Body of pancreas (tissue), 4 donors: ENCODE data around the gene KCND1. TPM values are rescaled to one million over a fixed set of nuclear protein-coding genes. Genes with fewer than 3 reads are reported as not detected.

Source experiments
- ATAC-seq: fragments of 150-250 bp; one replicate; pipeline ENCODE4 v1.9.1; 2016
- DNase-seq, 4 donors: peaks; one replicate each; pipeline ENCODE4 v3.0.0-alpha.2; 2019
- H3K27ac ChIP-seq, 4 donors: fragments of 200-600 bp; sonication (generic); 1 replicate in 3 of 4; 2 replicates in 1 of 4; pipeline versions ENCODE4 v1.5.1 to v1.6.1; 2016 to 2019; ENCODE audit warnings: mild to moderate bottlenecking in 1 of 4, mixed read lengths in 1 of 4, moderate library complexity in 1 of 4
- H3K27me3 ChIP-seq, 2 donors: fragments of 200-600 bp; sonication (generic); one replicate each; pipeline ENCODE4 v1.6.0; 2016; ENCODE audit warnings: mild to moderate bottlenecking in 1 of 2
- H3K36me3 ChIP-seq, 2 donors: fragments of 200-600 bp; sonication (generic); replicated peaks in 1 of 2; 2 replicates each; pipeline ENCODE4 v1.5.1; 2016; ENCODE audit warnings: low read depth in 2 of 2; ENCODE audit not compliant: insufficient read depth in 1 of 2
- H3K4me1 ChIP-seq: fragments of 200-600 bp; sonication (generic); one replicate; pipeline ENCODE4 v1.6.0; 2016
- H3K4me3 ChIP-seq, 2 donors: fragments of 200-600 bp; sonication (generic); 1 replicate in 1 of 2; 2 replicates in 1 of 2; pipeline ENCODE4 v1.5.1; 2016 to 2019
- H3K9me3 ChIP-seq, 3 donors: fragments of 200-600 bp; sonication (generic); 1 replicate in 2 of 3; 2 replicates in 1 of 3; pipeline ENCODE4 v1.5.1; 2016
- CTCF ChIP-seq, 7 experiments: fragments of 450-650 bp in 4 of 7; fragments of 200-600 bp in 3 of 7; sonication (generic) in 3 of 7; IDR thresholded peaks; one replicate each; pipeline ENCODE4 v1.5.1; 2016 to 2019; ENCODE audit warnings: antibody characterized with exemption in 7 of 7
- POLR2A ChIP-seq, 3 donors: fragments of 450-650 bp; IDR thresholded peaks; one replicate each; pipeline ENCODE4 v1.6.1; 2016; ENCODE audit warnings: antibody characterized with exemption in 3 of 3, mild to moderate bottlenecking in 2 of 3
- WGBS, 2 donors: methylation state at CpG; one replicate each; pipeline ENCODE4 v1.1.5; 2017; 5-methylcytosine and 5-hydroxymethylcytosine counted together
- intact Hi-C: fragments of 100-400 bp; cut with DNase I; formaldehyde crosslinking; loops from one replicate; pipeline ENCODE4 v1.15.1; 2023
- total RNA-seq, 2 donors: library from RNA; depleted of rRNA; stranded (reverse); fragments of >200 nt; gene quantifications; one replicate each; pipeline ENCODE4 v1.1.0, GENCODE V29; 2016

Gene KCND1
- total RNA-seq, 2 donors from 2014 or later, result 0.52 to 1.3 TPM

DNA sequence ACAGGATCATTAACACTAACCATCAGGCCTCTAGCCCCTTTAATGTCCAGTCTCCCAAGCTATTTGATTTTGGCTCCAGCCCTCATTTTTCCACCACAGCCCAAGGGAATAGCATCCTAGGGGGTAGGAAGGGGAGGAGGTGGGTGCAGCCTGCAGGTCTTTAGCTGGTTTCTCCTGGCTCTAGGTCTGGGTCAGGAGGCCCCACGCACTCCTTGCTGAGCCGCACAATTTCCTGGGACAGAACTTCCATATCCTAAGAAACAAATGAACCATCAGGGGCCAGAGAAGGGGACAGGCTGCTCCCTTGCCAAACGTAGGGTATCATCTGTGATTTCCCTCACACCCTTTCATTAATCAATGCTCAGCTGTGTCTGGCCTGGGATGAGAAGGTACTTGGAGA lies 2.4 kb upstream of the KCND1 start:
- no peaks in the 10 kb centered on the region for H3K9me3 ChIP-seq
- intact Hi-C loops, result no loop called here
- TF ChIP-seq POLR2A (IDR thresholded peaks at IDR 0.05), result no peak
- TF ChIP-seq CTCF (IDR thresholded peaks at IDR 0.05), result no peak
- H3K4me3 ChIP-seq, result no peak overlapping the region
- no peak for ATAC-seq
- DNase-seq, result no peak
- WGBS, 2 donors, result 67 to 90% methylated on average over 1 to 2 of the region's 3 CpGs
- H3K27ac ChIP-seq, result no peak overlapping the region
- H3K36me3 ChIP-seq, result no peaks in the 10 kb centered on the region
- H3K27me3 ChIP-seq, result no peaks in the 10 kb centered on the region
- peaks cover 12% of the 10 kb centered on the region for H3K4me1 ChIP-seq

- Histone ChIP-seq H3K4me3 (no peak overlapping the region), H3K27me3 (no peaks in the 10 kb centered on the region), H3K27ac (peak overlapping the region in 1 of 4 donors; percentile 17), H3K36me3 (no peaks in the 10 kb centered on the region), H3K4me1 (peaks cover 12% of the 10 kb centered on the region), H3K9me3 (no peaks in the 10 kb centered on the region)
- intact Hi-C loops, result no loop called here
- 17 to 40% methylated on average over 5 to 11 of the region's 13 CpGs for WGBS, 2 donors
- DNase-seq, result peak; percentile 33 to 62 (median 48)
- TF ChIP-seq CTCF (IDR thresholded peaks at IDR 0.05), result peak; percentile 9 to 44 (median 33)
- TF ChIP-seq POLR2A (IDR thresholded peaks at IDR 0.05), result no peak
- ATAC-seq, result peak; percentile 42
These were observed 848 bp upstream of the KCND1 start for GRCh38 chrX:48972220-48973164.

GRCh38 chrX:48969471-48969870 lies 2.2 kb downstream of the KCND1 start:
- DNase-seq (no peak), ATAC-seq (no peak)
- no peaks in the 10 kb centered on the region for H3K9me3 ChIP-seq
- TF ChIP-seq CTCF (IDR thresholded peaks at IDR 0.05) (no peak), POLR2A (IDR thresholded peaks at IDR 0.05) (no peak)
- H3K27me3 ChIP-seq, result no peaks in the 10 kb centered on the region
- H3K4me3 ChIP-seq, result no peak overlapping the region
- H3K27ac ChIP-seq, result no peak overlapping the region
- intact Hi-C loops, result no loop called here
- H3K36me3 ChIP-seq, result no peaks in the 10 kb centered on the region
- H3K4me1 ChIP-seq, result peaks cover 12% of the 10 kb centered on the region
- WGBS, 2 donors, result 70 to 86% methylated on average over 4 to 13 of the region's 28 CpGs

- no peak overlapping the region for H3K4me3 ChIP-seq
- no peak for ATAC-seq
- peaks cover 12% of the 10 kb centered on the region for H3K4me1 ChIP-seq
- TF ChIP-seq CTCF (IDR thresholded peaks at IDR 0.05) (no peak), POLR2A (IDR thresholded peaks at IDR 0.05) (no peak)
- WGBS, 2 donors, result 40 to 50% methylated on average over 1 of the region's 1 CpG
- H3K27me3 ChIP-seq, result no peaks in the 10 kb centered on the region
- no peaks in the 10 kb centered on the region for H3K9me3 ChIP-seq
- H3K27ac ChIP-seq, result no peak overlapping the region
- DNase-seq, result no peak
- H3K36me3 ChIP-seq, result no peaks in the 10 kb centered on the region
- intact Hi-C loops, result no loop called here
These were observed 3.3 kb downstream of the KCND1 start for GRCh38 chrX:48968377-48968776.
